ENCODE results near the gene DCBLD2.

Gene DCBLD2

GRCh38 chr3:98768961-98769360, 132.5 kb downstream of the DCBLD2 start:
- Histone ChIP-seq H3K27ac (ENCODE audit: low read depth, low read length, severe bottlenecking) (no peak overlapping the region), H3K36me3 (ENCODE audit: control insufficient read depth, insufficient read depth, low read length) (peaks cover 43% of the 10 kb centered on the region), H3K9me3 (ENCODE audit: control insufficient read depth, low read length) (no peaks in the 10 kb centered on the region), H3K4me1 (ENCODE audit: control insufficient read depth, insufficient read depth, low read length, poor library complexity, severe bottlenecking) (peaks cover 7% of the 10 kb centered on the region), H3K4me3 (ENCODE audit: extremely low read depth, insufficient read depth, low read length, poor library complexity, severe bottlenecking) (no peak overlapping the region)
- 89 to 100% methylated on average over 1 of the region's 2 CpGs for WGBS, 2 experiments (ENCODE audit: insufficient coverage in 2 of 2)

GRCh38 chr3:98766924-98767323, 134.6 kb downstream of the DCBLD2 start:
- Histone ChIP-seq H3K9me3 (ENCODE audit: control insufficient read depth, low read length) (no peaks in the 10 kb centered on the region), H3K4me3 (ENCODE audit: extremely low read depth, insufficient read depth, low read length, poor library complexity, severe bottlenecking) (no peak overlapping the region), H3K4me1 (ENCODE audit: control insufficient read depth, insufficient read depth, low read length, poor library complexity, severe bottlenecking) (peaks cover 18% of the 10 kb centered on the region), H3K27ac (ENCODE audit: low read depth, low read length, severe bottlenecking) (no peak overlapping the region), H3K36me3 (ENCODE audit: control insufficient read depth, insufficient read depth, low read length) (peaks cover 33% of the 10 kb centered on the region)

GRCh38 chr3:98765721-98766120, 135.8 kb downstream of the DCBLD2 start:
- Histone ChIP-seq H3K9me3 (ENCODE audit: control insufficient read depth, low read length) (no peaks in the 10 kb centered on the region), H3K36me3 (ENCODE audit: control insufficient read depth, insufficient read depth, low read length) (peaks cover 26% of the 10 kb centered on the region), H3K4me1 (ENCODE audit: control insufficient read depth, insufficient read depth, low read length, poor library complexity, severe bottlenecking) (peaks cover 22% of the 10 kb centered on the region), H3K4me3 (ENCODE audit: extremely low read depth, insufficient read depth, low read length, poor library complexity, severe bottlenecking) (no peak overlapping the region), H3K27ac (ENCODE audit: low read depth, low read length, severe bottlenecking) (no peak overlapping the region)
- WGBS, 2 experiments (ENCODE audit: insufficient coverage in 2 of 2), result 76 to 100% methylated on average over 1 to 2 of the region's 4 CpGs

GRCh38 chr3:98764472-98764884, 137.0 kb downstream of the DCBLD2 start:
- 60 to 75% methylated on average over 2 of the region's 4 CpGs for WGBS, 2 experiments (ENCODE audit: insufficient coverage in 2 of 2)
- Histone ChIP-seq H3K27ac (ENCODE audit: low read depth, low read length, severe bottlenecking) (no peak overlapping the region), H3K4me1 (ENCODE audit: control insufficient read depth, insufficient read depth, low read length, poor library complexity, severe bottlenecking) (peaks cover 22% of the 10 kb centered on the region), H3K36me3 (ENCODE audit: control insufficient read depth, insufficient read depth, low read length) (peaks cover 36% of the 10 kb centered on the region), H3K4me3 (ENCODE audit: extremely low read depth, insufficient read depth, low read length, poor library complexity, severe bottlenecking) (no peak overlapping the region), H3K9me3 (ENCODE audit: control insufficient read depth, low read length) (no peaks in the 10 kb centered on the region)

- WGBS, 2 experiments (ENCODE audit: insufficient coverage in 2 of 2), result 76% methylated on average over 2 of the region's 5 CpGs
- no peaks in the 10 kb centered on the region for H3K9me3 ChIP-seq (ENCODE audit: control insufficient read depth, low read length)
- peak overlapping the region; percentile 7 for H3K27ac ChIP-seq (ENCODE audit: low read depth, low read length, severe bottlenecking)
- H3K4me1 ChIP-seq (ENCODE audit: control insufficient read depth, insufficient read depth, low read length, poor library complexity, severe bottlenecking), result peaks cover 22% of the 10 kb centered on the region
- no peak overlapping the region for H3K4me3 ChIP-seq (ENCODE audit: extremely low read depth, insufficient read depth, low read length, poor library complexity, severe bottlenecking)
- peaks cover 37% of the 10 kb centered on the region for H3K36me3 ChIP-seq (ENCODE audit: control insufficient read depth, insufficient read depth, low read length)
Measured at GRCh38 chr3:98763819-98764418, 137.6 kb downstream of the DCBLD2 start.

- Histone ChIP-seq H3K4me3 (ENCODE audit: extremely low read depth, insufficient read depth, low read length, poor library complexity, severe bottlenecking) (no peak within 1 kb of the TSS), H3K27ac (ENCODE audit: low read depth, low read length, severe bottlenecking) (peak within 1 kb of the TSS; percentile 7), H3K36me3 (ENCODE audit: control insufficient read depth, insufficient read depth, low read length) (peaks cover 33% of the 10 kb centered on the region), H3K4me1 (ENCODE audit: control insufficient read depth, insufficient read depth, low read length, poor library complexity, severe bottlenecking) (peaks cover 22% of the 10 kb centered on the region), H3K9me3 (ENCODE audit: control insufficient read depth, low read length) (no peaks in the 10 kb centered on the region)
- WGBS, 2 experiments (ENCODE audit: insufficient coverage in 2 of 2), result 92 to 100% methylated on average over 1 of the region's 1 CpG
Measured at GRCh38 chr3:98763076-98763475, 138.4 kb downstream of the DCBLD2 start, which contains the start of gene ST3GAL6. ST3GAL6 (plus strand) TSS chr3:98763340; CDS start chr3:98768441, 5,101 bp downstream.

- no peak overlapping the region for H3K27ac ChIP-seq (ENCODE audit: low read depth, low read length, severe bottlenecking)
Measured at GRCh38 chr3:98761643-98762229, 139.8 kb downstream of the DCBLD2 start.

GRCh38 chr3:98759629-98760028, 141.9 kb downstream of the DCBLD2 start:
- Histone ChIP-seq H3K36me3 (ENCODE audit: control insufficient read depth, insufficient read depth, low read length) (peaks cover 44% of the 10 kb centered on the region), H3K4me1 (ENCODE audit: control insufficient read depth, insufficient read depth, low read length, poor library complexity, severe bottlenecking) (peaks cover 22% of the 10 kb centered on the region), H3K27ac (ENCODE audit: low read depth, low read length, severe bottlenecking) (peak overlapping the region; percentile 36), H3K4me3 (ENCODE audit: extremely low read depth, insufficient read depth, low read length, poor library complexity, severe bottlenecking) (no peak overlapping the region), H3K9me3 (ENCODE audit: control insufficient read depth, low read length) (no peaks in the 10 kb centered on the region)
- 100% methylated on average over 2 of the region's 2 CpGs for WGBS, 2 experiments (ENCODE audit: insufficient coverage in 2 of 2)

More at GRCh38 chr3:98761643-98762229, 139.8 kb downstream of the DCBLD2 start:
- 100% methylated on average over 1 of the region's 2 CpGs for WGBS, 2 experiments (ENCODE audit: insufficient coverage in 2 of 2)
- Histone ChIP-seq H3K9me3 (ENCODE audit: control insufficient read depth, low read length) (no peaks in the 10 kb centered on the region), H3K36me3 (ENCODE audit: control insufficient read depth, insufficient read depth, low read length) (peaks cover 40% of the 10 kb centered on the region), H3K4me1 (ENCODE audit: control insufficient read depth, insufficient read depth, low read length, poor library complexity, severe bottlenecking) (peaks cover 22% of the 10 kb centered on the region), H3K4me3 (ENCODE audit: extremely low read depth, insufficient read depth, low read length, poor library complexity, severe bottlenecking) (no peak overlapping the region)

- 90% methylated on average over 3 of the region's 4 CpGs; no CpG with 5 or more reads in 1 of the 2 experiments for WGBS, 2 experiments (ENCODE audit: insufficient coverage in 2 of 2)
- H3K4me1 ChIP-seq (ENCODE audit: control insufficient read depth, insufficient read depth, low read length, poor library complexity, severe bottlenecking), result peaks cover 2% of the 10 kb centered on the region
- no peak overlapping the region for H3K27ac ChIP-seq (ENCODE audit: low read depth, low read length, severe bottlenecking)
- H3K4me3 ChIP-seq (ENCODE audit: extremely low read depth, insufficient read depth, low read length, poor library complexity, severe bottlenecking), result no peak overlapping the region
- no peaks in the 10 kb centered on the region for H3K9me3 ChIP-seq (ENCODE audit: control insufficient read depth, low read length)
- H3K36me3 ChIP-seq (ENCODE audit: control insufficient read depth, insufficient read depth, low read length), result peaks cover 33% of the 10 kb centered on the region
Measured at GRCh38 chr3:98755601-98756000, 145.9 kb downstream of the DCBLD2 start.

- 86 to 94% methylated on average over 1 to 2 of the region's 3 CpGs for WGBS, 2 experiments (ENCODE audit: insufficient coverage in 2 of 2)
- H3K36me3 ChIP-seq (ENCODE audit: control insufficient read depth, insufficient read depth, low read length), result peaks cover 23% of the 10 kb centered on the region
- H3K27ac ChIP-seq (ENCODE audit: low read depth, low read length, severe bottlenecking), result no peak overlapping the region
- peaks cover 13% of the 10 kb centered on the region for H3K4me1 ChIP-seq (ENCODE audit: control insufficient read depth, insufficient read depth, low read length, poor library complexity, severe bottlenecking)
- no peaks in the 10 kb centered on the region for H3K9me3 ChIP-seq (ENCODE audit: control insufficient read depth, low read length)
- H3K4me3 ChIP-seq (ENCODE audit: extremely low read depth, insufficient read depth, low read length, poor library complexity, severe bottlenecking), result no peak overlapping the region
Measured at GRCh38 chr3:98754483-98754882, 147.0 kb downstream of the DCBLD2 start.

GRCh38 chr3:98750276-98750919, 151.1 kb downstream of the DCBLD2 start:
- Histone ChIP-seq H3K4me1 (ENCODE audit: control insufficient read depth, insufficient read depth, low read length, poor library complexity, severe bottlenecking) (peaks cover 32% of the 10 kb centered on the region), H3K27ac (ENCODE audit: low read depth, low read length, severe bottlenecking) (no peak overlapping the region), H3K4me3 (ENCODE audit: extremely low read depth, insufficient read depth, low read length, poor library complexity, severe bottlenecking) (no peak overlapping the region), H3K36me3 (ENCODE audit: control insufficient read depth, insufficient read depth, low read length) (no peaks in the 10 kb centered on the region), H3K9me3 (ENCODE audit: control insufficient read depth, low read length) (no peaks in the 10 kb centered on the region)
- WGBS, 2 experiments (ENCODE audit: insufficient coverage in 2 of 2), result 100% methylated on average over 1 of the region's 1 CpG; no CpG with 5 or more reads in 1 of the 2 experiments

Data from mesodermal cell (in vitro differentiated cells).